ENCODE results near the gene HSPB9.

DNA sequence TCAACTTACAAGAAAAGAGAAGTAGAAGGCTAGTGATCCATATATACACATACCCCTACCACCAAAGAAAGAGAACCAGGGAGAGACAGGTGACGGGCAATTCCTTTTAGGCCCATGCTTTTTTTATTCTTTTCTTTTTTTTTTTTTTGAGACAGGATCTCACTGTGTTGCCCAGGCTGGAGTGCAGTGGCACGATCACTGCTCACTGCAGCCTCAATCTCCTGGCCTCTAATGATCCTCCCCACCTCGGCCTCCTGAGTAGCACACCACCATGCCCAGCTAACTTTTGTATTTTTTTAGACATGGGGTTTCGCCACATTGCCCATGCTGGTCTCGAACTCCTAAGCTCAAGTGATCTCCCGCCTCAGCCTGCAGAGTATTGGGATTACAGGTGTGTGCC, 4.8 kb downstream of the HSPB9 start:
- TF ChIP-seq, protein P1, sequence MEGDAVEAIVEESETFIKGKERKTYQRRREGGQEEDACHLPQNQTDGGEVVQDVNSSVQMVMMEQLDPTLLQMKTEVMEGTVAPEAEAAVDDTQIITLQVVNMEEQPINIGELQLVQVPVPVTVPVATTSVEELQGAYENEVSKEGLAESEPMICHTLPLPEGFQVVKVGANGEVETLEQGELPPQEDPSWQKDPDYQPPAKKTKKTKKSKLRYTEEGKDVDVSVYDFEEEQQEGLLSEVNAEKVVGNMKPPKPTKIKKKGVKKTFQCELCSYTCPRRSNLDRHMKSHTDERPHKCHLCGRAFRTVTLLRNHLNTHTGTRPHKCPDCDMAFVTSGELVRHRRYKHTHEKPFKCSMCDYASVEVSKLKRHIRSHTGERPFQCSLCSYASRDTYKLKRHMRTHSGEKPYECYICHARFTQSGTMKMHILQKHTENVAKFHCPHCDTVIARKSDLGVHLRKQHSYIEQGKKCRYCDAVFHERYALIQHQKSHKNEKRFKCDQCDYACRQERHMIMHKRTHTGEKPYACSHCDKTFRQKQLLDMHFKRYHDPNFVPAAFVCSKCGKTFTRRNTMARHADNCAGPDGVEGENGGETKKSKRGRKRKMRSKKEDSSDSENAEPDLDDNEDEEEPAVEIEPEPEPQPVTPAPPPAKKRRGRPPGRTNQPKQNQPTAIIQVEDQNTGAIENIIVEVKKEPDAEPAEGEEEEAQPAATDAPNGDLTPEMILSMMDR (IDR thresholded peaks at IDR 0.05) = no peak
- TF ChIP-seq EZH2phosphoT487 (IDR thresholded peaks at IDR 0.05) = no peak
- TF ChIP-seq EZH2 (IDR thresholded peaks at IDR 0.05) = no peak
